ENCODE data around the gene NAGPA. TPM values are rescaled to one million over a fixed set of nuclear protein-coding genes. Genes with fewer than 3 reads are reported as not detected.

Gene NAGPA
- total RNA-seq, 1 donor from 2014 or later: 11.4 TPM

GRCh38 chr16:5011637-5012036 lies 22.1 kb downstream of the NAGPA start:
- no peak for DNase-seq
- Mint-ChIP-seq H3K4me1 (no peaks in the 10 kb centered on the region), H3K9me3 (no peaks in the 10 kb centered on the region), H3K27ac (no peak overlapping the region), H3K36me3 (ENCODE audit: low read depth) (no peaks in the 10 kb centered on the region), H3K4me3 (no peak overlapping the region), H3K27me3 (no peaks in the 10 kb centered on the region)
- intact Hi-C loops (cut with micrococcal nuclease): no loop called here

- Mint-ChIP-seq H3K4me3 (no peak overlapping the region), H3K9me3 (no peaks in the 10 kb centered on the region), H3K36me3 (ENCODE audit: low read depth) (no peaks in the 10 kb centered on the region), H3K27ac (no peak overlapping the region), H3K4me1 (no peaks in the 10 kb centered on the region), H3K27me3 (no peaks in the 10 kb centered on the region)
- no peak for DNase-seq
- intact Hi-C loops (cut with micrococcal nuclease): no loop called here
These were observed 23.0 kb downstream of the NAGPA start for GRCh38 chr16:5010576-5011329.

- intact Hi-C loops (cut with micrococcal nuclease): no loop called here
- H3K27ac Mint-ChIP-seq: no peak overlapping the region
- H3K4me1 Mint-ChIP-seq: no peaks in the 10 kb centered on the region
- DNase-seq: no peak
- no peak overlapping the region for H3K4me3 Mint-ChIP-seq
- H3K36me3 Mint-ChIP-seq (ENCODE audit: low read depth): no peaks in the 10 kb centered on the region
- no peaks in the 10 kb centered on the region for H3K9me3 Mint-ChIP-seq
- H3K27me3 Mint-ChIP-seq: no peaks in the 10 kb centered on the region
These were observed 25.4 kb downstream of the NAGPA start for GRCh38 chr16:5008311-5008731.

- H3K36me3 Mint-ChIP-seq (ENCODE audit: low read depth): no peaks in the 10 kb centered on the region
- DNase-seq: no peak
- intact Hi-C loops (cut with micrococcal nuclease): no loop called here
- H3K9me3 Mint-ChIP-seq: no peaks in the 10 kb centered on the region
- no peak overlapping the region for H3K27ac Mint-ChIP-seq
- no peaks in the 10 kb centered on the region for H3K27me3 Mint-ChIP-seq
- H3K4me1 Mint-ChIP-seq: no peaks in the 10 kb centered on the region
- no peak overlapping the region for H3K4me3 Mint-ChIP-seq
These were observed 26.5 kb downstream of the NAGPA start for GRCh38 chr16:5007256-5007655.

GRCh38 chr16:5006348-5007193 lies 27.2 kb downstream of the NAGPA start:
- no peak for DNase-seq
- no peaks in the 10 kb centered on the region for H3K27me3 Mint-ChIP-seq
- H3K36me3 Mint-ChIP-seq (ENCODE audit: low read depth): no peaks in the 10 kb centered on the region
- no peak overlapping the region for H3K4me3 Mint-ChIP-seq
- H3K27ac Mint-ChIP-seq: no peak overlapping the region
- H3K9me3 Mint-ChIP-seq: no peaks in the 10 kb centered on the region
- no peaks in the 10 kb centered on the region for H3K4me1 Mint-ChIP-seq
- intact Hi-C loops (cut with micrococcal nuclease): no loop called here

GRCh38 chr16:5005916-5006315 lies 27.8 kb downstream of the NAGPA start:
- Mint-ChIP-seq H3K4me3 (no peak overlapping the region), H3K36me3 (ENCODE audit: low read depth) (no peaks in the 10 kb centered on the region), H3K27me3 (no peaks in the 10 kb centered on the region), H3K4me1 (no peaks in the 10 kb centered on the region), H3K27ac (no peak overlapping the region), H3K9me3 (no peaks in the 10 kb centered on the region)
- no peak for DNase-seq
- intact Hi-C loops (cut with micrococcal nuclease): no loop called here

- no peaks in the 10 kb centered on the region for H3K9me3 Mint-ChIP-seq
These were observed 29.4 kb downstream of the NAGPA start for GRCh38 chr16:5004311-5004710.

GRCh38 chr16:5003828-5004227 lies 29.9 kb downstream of the NAGPA start:
- H3K4me1 Mint-ChIP-seq: no peaks in the 10 kb centered on the region
- no peaks in the 10 kb centered on the region for H3K27me3 Mint-ChIP-seq
- no peaks in the 10 kb centered on the region for H3K9me3 Mint-ChIP-seq
- no peak overlapping the region for H3K27ac Mint-ChIP-seq
- H3K4me3 Mint-ChIP-seq: no peak overlapping the region
- no peak for DNase-seq
- no peaks in the 10 kb centered on the region for H3K36me3 Mint-ChIP-seq (ENCODE audit: low read depth)
- intact Hi-C loops (cut with micrococcal nuclease): no loop called here

More at GRCh38 chr16:5004311-5004710, 29.4 kb downstream of the NAGPA start:
- DNase-seq: no peak
- Mint-ChIP-seq H3K36me3 (ENCODE audit: low read depth) (no peaks in the 10 kb centered on the region), H3K4me1 (no peaks in the 10 kb centered on the region), H3K27ac (no peak overlapping the region), H3K27me3 (no peaks in the 10 kb centered on the region), H3K4me3 (no peak overlapping the region)
- intact Hi-C loops (cut with micrococcal nuclease): no loop called here

GRCh38 chr16:5003211-5003610 lies 30.5 kb downstream of the NAGPA start:
- no peak overlapping the region for H3K27ac Mint-ChIP-seq
- intact Hi-C loops (cut with micrococcal nuclease): no loop called here
- H3K4me3 Mint-ChIP-seq: no peak overlapping the region
- no peaks in the 10 kb centered on the region for H3K9me3 Mint-ChIP-seq
- H3K27me3 Mint-ChIP-seq: no peaks in the 10 kb centered on the region
- H3K4me1 Mint-ChIP-seq: no peaks in the 10 kb centered on the region
- no peaks in the 10 kb centered on the region for H3K36me3 Mint-ChIP-seq (ENCODE audit: low read depth)
- no peak for DNase-seq

- intact Hi-C loops (cut with micrococcal nuclease): no loop called here
- Mint-ChIP-seq H3K4me1 (no peaks in the 10 kb centered on the region), H3K36me3 (ENCODE audit: low read depth) (no peaks in the 10 kb centered on the region), H3K9me3 (no peaks in the 10 kb centered on the region), H3K4me3 (no peak overlapping the region), H3K27me3 (no peaks in the 10 kb centered on the region), H3K27ac (no peak overlapping the region)
- DNase-seq: no peak
These were observed 31.0 kb downstream of the NAGPA start for GRCh38 chr16:5002699-5003143.

- DNase-seq: no peak
- Mint-ChIP-seq H3K27ac (no peak overlapping the region), H3K36me3 (ENCODE audit: low read depth) (no peaks in the 10 kb centered on the region), H3K27me3 (no peaks in the 10 kb centered on the region), H3K4me1 (no peaks in the 10 kb centered on the region), H3K4me3 (no peak overlapping the region), H3K9me3 (no peaks in the 10 kb centered on the region)
- intact Hi-C loops (cut with micrococcal nuclease): no loop called here
These were observed 31.7 kb downstream of the NAGPA start for GRCh38 chr16:5001986-5002385.

GRCh38 chr16:5001571-5001970 lies 32.2 kb downstream of the NAGPA start:
- DNase-seq: no peak
- no peaks in the 10 kb centered on the region for H3K36me3 Mint-ChIP-seq (ENCODE audit: low read depth)
- H3K27me3 Mint-ChIP-seq: no peaks in the 10 kb centered on the region
- H3K9me3 Mint-ChIP-seq: no peaks in the 10 kb centered on the region
- H3K4me3 Mint-ChIP-seq: no peak overlapping the region
- H3K4me1 Mint-ChIP-seq: no peaks in the 10 kb centered on the region
- intact Hi-C loops (cut with micrococcal nuclease): no loop called here
- H3K27ac Mint-ChIP-seq: no peak overlapping the region

- no peak overlapping the region for H3K4me3 Mint-ChIP-seq
- no peak for DNase-seq
- intact Hi-C loops (cut with micrococcal nuclease): no loop called here
- H3K27me3 Mint-ChIP-seq: no peaks in the 10 kb centered on the region
- H3K9me3 Mint-ChIP-seq: no peaks in the 10 kb centered on the region
- H3K4me1 Mint-ChIP-seq: no peaks in the 10 kb centered on the region
- H3K36me3 Mint-ChIP-seq (ENCODE audit: low read depth): no peaks in the 10 kb centered on the region
- no peak overlapping the region for H3K27ac Mint-ChIP-seq
These were observed 33.1 kb downstream of the NAGPA start for GRCh38 chr16:5000573-5001001.

- no peak for DNase-seq
- intact Hi-C loops (cut with micrococcal nuclease): no loop called here
- Mint-ChIP-seq H3K27ac (no peak overlapping the region), H3K4me3 (no peak overlapping the region), H3K36me3 (ENCODE audit: low read depth) (no peaks in the 10 kb centered on the region), H3K27me3 (no peaks in the 10 kb centered on the region), H3K4me1 (no peaks in the 10 kb centered on the region), H3K9me3 (no peaks in the 10 kb centered on the region)
These were observed 38.9 kb downstream of the NAGPA start for GRCh38 chr16:4994719-4995434.
